ENCODE results near the gene APP. TPM values are rescaled to one million over a fixed set of nuclear protein-coding genes. Genes with fewer than 3 reads are reported as not detected.

The APP gene
- total and polyA plus RNA-seq, 10 of the 15 experiments (the other 5 are each of a cell fraction or from before 2014, with no cell fraction given) = 8.8 to 94.9 (median 51.0) TPM

GRCh38 chr21:26061437-26061836 is 109.1 kb downstream of the APP start (continued):
- TF ChIP-seq ZBTB40 (IDR thresholded peaks at IDR 0.05; ENCODE audit: borderline replicate concordance) (no peak), ZNF207 (IDR thresholded peaks at IDR 0.05; ENCODE audit: borderline replicate concordance) (no peak), POLR2AphosphoS2 (IDR thresholded peaks at IDR 0.05; ENCODE audit: low read depth, low read length) (no peak)

GRCh38 chr21:26060335-26061115 is 110.0 kb downstream of the APP start:
- ChIA-PET RAD21 (ENCODE audit: unreplicated experiment) (no interaction called here), CTCF (no interaction called here), SMC1A (ENCODE audit: uncharacterized antibody, unreplicated experiment) (interaction anchor here (1.1 kb wide), 1 partner anchor 9 kb away, joined by 3 read pairs; no protein-coding TSS in a partner anchor), POLR2A (no interaction called here)
- Histone ChIP-seq H3K36me3 (ENCODE audit: control insufficient read depth in 2 of 2, insufficient read depth in 2 of 2, low read length in 1 of 2) (no peaks in the 10 kb centered on the region), H3K4me2 (ENCODE audit: control insufficient read depth, insufficient read depth) (no peak overlapping the region), H3K4me3 (no peak overlapping the region), H3K4me1 (ENCODE audit: control insufficient read depth, insufficient read depth, low read length) (no peaks in the 10 kb centered on the region), H3K9ac (ENCODE audit: control insufficient read depth, insufficient read depth, low read length) (no peak overlapping the region), H3K27ac (ENCODE audit: control insufficient read depth, insufficient read depth) (no peak overlapping the region), H3K79me2 (ENCODE audit: control insufficient read depth, insufficient read depth, low read length) (no peaks in the 10 kb centered on the region), H4K20me1 (ENCODE audit: control insufficient read depth, insufficient read depth) (no peaks in the 10 kb centered on the region), H3K9me3 (replicated peaks; ENCODE audit: control insufficient read depth, insufficient read depth, low read length) (no peaks in the 10 kb centered on the region), H3K27me3 (replicated peaks in 1 of 2; ENCODE audit: control insufficient read depth in 2 of 2, insufficient read depth in 2 of 2, low read length in 1 of 2) (no peaks in the 10 kb centered on the region), H2AFZ (ENCODE audit: control insufficient read depth, low read depth, low read length) (no peak overlapping the region)
- no peak for FAIRE-seq
- 45% methylated on average over 7 of the region's 7 CpGs for WGBS (ENCODE audit: insufficient coverage, insufficient replicate concordance, low lambda C conversion rate, missing lambda C conversion rate)
- TF ChIP-seq NFXL1 (IDR thresholded peaks at IDR 0.05; ENCODE audit: borderline replicate concordance) (no peak), SMARCA5 (IDR thresholded peaks at IDR 0.05) (no peak), RUNX3 (IDR thresholded peaks at IDR 0.05; ENCODE audit: low read length) (no peak), ZNF274 (IDR thresholded peaks at IDR 0.05; ENCODE audit: insufficient read depth, insufficient read length) (no peak), NFYA (IDR thresholded peaks at IDR 0.05; ENCODE audit: borderline replicate concordance, low read depth, low read length) (no peak), POU2F2 (IDR thresholded peaks at IDR 0.05; ENCODE audit: borderline replicate concordance, low read depth, low read length) (no peak), SIN3A (IDR thresholded peaks at IDR 0.05; ENCODE audit: low read depth, low read length) (no peak), DPF2 (IDR thresholded peaks at IDR 0.05) (no peak), GABPA (IDR thresholded peaks at IDR 0.05; ENCODE audit: low read depth) (no peak), CEBPB (IDR thresholded peaks at IDR 0.05; ENCODE audit: borderline replicate concordance in 1 of 2, low read depth in 2 of 2, low read length in 2 of 2) (no peak), IKZF2 (IDR thresholded peaks at IDR 0.05) (no peak), CREM (IDR thresholded peaks at IDR 0.05; ENCODE audit: low read depth) (no peak), ZNF217 (IDR thresholded peaks at IDR 0.05) (no peak), HDGF (IDR thresholded peaks at IDR 0.05) (no peak)
- TF ChIP-seq, protein P1, sequence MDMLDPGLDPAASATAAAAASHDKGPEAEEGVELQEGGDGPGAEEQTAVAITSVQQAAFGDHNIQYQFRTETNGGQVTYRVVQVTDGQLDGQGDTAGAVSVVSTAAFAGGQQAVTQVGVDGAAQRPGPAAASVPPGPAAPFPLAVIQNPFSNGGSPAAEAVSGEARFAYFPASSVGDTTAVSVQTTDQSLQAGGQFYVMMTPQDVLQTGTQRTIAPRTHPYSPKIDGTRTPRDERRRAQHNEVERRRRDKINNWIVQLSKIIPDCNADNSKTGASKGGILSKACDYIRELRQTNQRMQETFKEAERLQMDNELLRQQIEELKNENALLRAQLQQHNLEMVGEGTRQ (IDR thresholded peaks at IDR 0.05; ENCODE audit: borderline replicate concordance, low read depth, low read length) = no peak
- ATAC-seq = no peak
- no TSS peak for BruUV-seq (replicated peaks)
- intact Hi-C loops (cut with micrococcal nuclease; ENCODE audit: unreplicated experiment) (no loop called here), in situ Hi-C loops (cut with MboI) (no loop called here)
- no peak for DNase-seq (ENCODE audit: low read depth, low spot score)

Data from GM12878 (cell line).